Medulla oblongata (tissue), 1 donor: ENCODE data around the gene SPATA6L.
"Not testable (repeated sequence)": the region's sequence is repeated elsewhere in the genome, so short reads cannot be mapped to it uniquely, and the experiment has no call there.

Source experiments
- DNase-seq: peaks from one replicate; pipeline ENCODE4 v3.0.0-alpha.2; 2015; ENCODE audit errors: extremely low spot score

The SPATA6L gene

GRCh38 chr9:4638968-4639367 lies 27.3 kb downstream of the SPATA6L start:
- no peak for DNase-seq

GRCh38 chr9:4630836-4631235 lies 35.4 kb downstream of the SPATA6L start:
- no peak for DNase-seq

GRCh38 chr9:4622016-4622415 lies 44.3 kb downstream of the SPATA6L start:
- DNase-seq = no peak

- DNase-seq = no peak
Measured at GRCh38 chr9:4620881-4621555, 45.3 kb downstream of the SPATA6L start.

GRCh38 chr9:4620057-4620765 lies 46.1 kb downstream of the SPATA6L start:
- no peak for DNase-seq

- no peak for DNase-seq
Measured at GRCh38 chr9:4618700-4619099, 47.6 kb downstream of the SPATA6L start.

- no peak for DNase-seq
Measured at GRCh38 chr9:4617752-4618151, 48.5 kb downstream of the SPATA6L start.

GRCh38 chr9:4615778-4616177 lies 50.5 kb downstream of the SPATA6L start:
- DNase-seq = no peak

- no peak for DNase-seq
Measured at GRCh38 chr9:4615251-4615650, 51.0 kb downstream of the SPATA6L start.

GRCh38 chr9:4614627-4615026 lies 51.7 kb downstream of the SPATA6L start:
- no peak for DNase-seq

GRCh38 chr9:4606033-4606432 lies 60.2 kb downstream of the SPATA6L start:
- not testable (repeated sequence) for DNase-seq

GRCh38 chr9:4604678-4605095 lies 61.6 kb downstream of the SPATA6L start:
- peak; percentile 85 for DNase-seq

- DNase-seq = no peak
Measured at GRCh38 chr9:4603830-4604229, 62.5 kb downstream of the SPATA6L start.

GRCh38 chr9:4600368-4600767 lies 65.9 kb downstream of the SPATA6L start:
- no peak for DNase-seq

GRCh38 chr9:4596165-4596922 lies 69.9 kb downstream of the SPATA6L start:
- DNase-seq = no peak

- no peak for DNase-seq
Measured at GRCh38 chr9:4594994-4595393, 71.3 kb downstream of the SPATA6L start.

- no peak for DNase-seq
Measured at GRCh38 chr9:4594545-4594944, 71.7 kb downstream of the SPATA6L start.

- no peak for DNase-seq
Measured at GRCh38 chr9:4592886-4593285, 73.4 kb downstream of the SPATA6L start.

GRCh38 chr9:4592295-4592694 lies 74.0 kb downstream of the SPATA6L start:
- DNase-seq = no peak

GRCh38 chr9:4591123-4591500 lies 75.2 kb downstream of the SPATA6L start:
- no peak for DNase-seq

GRCh38 chr9:4590430-4591122 lies 75.7 kb downstream of the SPATA6L start:
- DNase-seq = no peak

- no peak for DNase-seq
Measured at GRCh38 chr9:4588721-4589120, 77.6 kb downstream of the SPATA6L start.
